Measurements from ENCODE around the gene SCGB3A1.

DNA sequence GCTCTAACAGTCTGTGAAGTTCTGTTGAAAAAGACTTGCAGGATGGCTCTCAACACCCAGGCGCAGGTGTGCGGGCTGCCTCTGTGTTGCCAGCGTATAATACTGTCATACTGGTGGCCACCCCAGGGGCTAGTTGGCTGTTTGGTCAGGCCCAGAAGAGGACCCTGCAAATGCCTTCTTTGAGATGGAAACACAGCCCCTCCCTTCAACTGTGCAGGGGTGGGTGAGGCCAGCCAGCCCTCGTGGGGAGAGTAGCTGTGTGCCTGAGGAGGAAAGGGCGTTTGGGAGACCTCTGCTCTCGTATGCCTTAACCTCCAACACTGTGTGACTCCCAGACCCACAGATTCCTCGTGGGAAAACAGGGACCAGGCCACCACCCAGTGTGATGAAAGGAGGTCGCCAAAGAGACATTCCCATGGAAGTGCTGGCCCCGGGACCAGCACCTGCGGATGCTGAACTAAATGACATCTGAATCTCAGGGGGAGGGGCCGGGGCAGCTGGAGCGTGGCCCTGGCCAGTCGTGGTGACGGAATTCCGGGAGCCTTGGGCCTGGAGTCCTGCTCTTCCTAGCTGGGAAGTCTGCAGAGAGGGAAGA, 11.3 kb upstream of the SCGB3A1 start:
- TF ChIP-seq, protein P1, sequence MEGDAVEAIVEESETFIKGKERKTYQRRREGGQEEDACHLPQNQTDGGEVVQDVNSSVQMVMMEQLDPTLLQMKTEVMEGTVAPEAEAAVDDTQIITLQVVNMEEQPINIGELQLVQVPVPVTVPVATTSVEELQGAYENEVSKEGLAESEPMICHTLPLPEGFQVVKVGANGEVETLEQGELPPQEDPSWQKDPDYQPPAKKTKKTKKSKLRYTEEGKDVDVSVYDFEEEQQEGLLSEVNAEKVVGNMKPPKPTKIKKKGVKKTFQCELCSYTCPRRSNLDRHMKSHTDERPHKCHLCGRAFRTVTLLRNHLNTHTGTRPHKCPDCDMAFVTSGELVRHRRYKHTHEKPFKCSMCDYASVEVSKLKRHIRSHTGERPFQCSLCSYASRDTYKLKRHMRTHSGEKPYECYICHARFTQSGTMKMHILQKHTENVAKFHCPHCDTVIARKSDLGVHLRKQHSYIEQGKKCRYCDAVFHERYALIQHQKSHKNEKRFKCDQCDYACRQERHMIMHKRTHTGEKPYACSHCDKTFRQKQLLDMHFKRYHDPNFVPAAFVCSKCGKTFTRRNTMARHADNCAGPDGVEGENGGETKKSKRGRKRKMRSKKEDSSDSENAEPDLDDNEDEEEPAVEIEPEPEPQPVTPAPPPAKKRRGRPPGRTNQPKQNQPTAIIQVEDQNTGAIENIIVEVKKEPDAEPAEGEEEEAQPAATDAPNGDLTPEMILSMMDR (IDR thresholded peaks at IDR 0.05) = no peak
- TF ChIP-seq POLR2A (IDR thresholded peaks at IDR 0.05) = no peak
